SU-DHL-6 (cell line): ENCODE data around the gene GABRB3.

Experiments used
- CTCF ChIP-seq: fragments of 200-600 bp; sonication (generic); IDR thresholded peaks from one replicate; pipeline ENCODE4 v1.5.1; 2017; ENCODE audit warnings: antibody characterized with exemption, mild to moderate bottlenecking, low read length, moderate library complexity; ENCODE audit not compliant: insufficient read depth, poor library complexity, severe bottlenecking
- EZH2phosphoT487 ChIP-seq: fragments of 200-600 bp; sonication (generic), shearing (Covaris generic); conservative IDR thresholded peaks from 2 replicates; pipeline ENCODE4 v1.6.1; 2018; ENCODE audit warnings: mild to moderate bottlenecking, antibody characterized with exemption, low read length, moderate library complexity, mixed read lengths

GRCh38 chr15:26644948-26645347, 127.9 kb downstream of the GABRB3 start:
- TF ChIP-seq CTCF (no peak), EZH2phosphoT487 (no peak)
